Lower leg skin (tissue), 3 donors: Measurements from ENCODE around the gene SRGAP2C.
"Not testable (repeated sequence)": the region's sequence is repeated elsewhere in the genome, so short reads cannot be mapped to it uniquely, and the experiment has no call there.

Source experiments
- POLR2A ChIP-seq, 2 donors: fragments of 450-650 bp; IDR thresholded peaks; one replicate each; pipeline ENCODE4 v1.6.1; 2016 to 2017; ENCODE audit warnings: antibody characterized with exemption in 2 of 2, mild to moderate bottlenecking in 1 of 2, moderate library complexity in 1 of 2
- TF ChIP-seq, protein P1 (sequence below), 3 donors: fragments of 450-650 bp; IDR thresholded peaks; one replicate each; pipeline ENCODE4 v1.5.1; 2016; ENCODE audit warnings: antibody characterized with exemption in 3 of 3, mild to moderate bottlenecking in 3 of 3, moderate library complexity in 2 of 3

DNA sequence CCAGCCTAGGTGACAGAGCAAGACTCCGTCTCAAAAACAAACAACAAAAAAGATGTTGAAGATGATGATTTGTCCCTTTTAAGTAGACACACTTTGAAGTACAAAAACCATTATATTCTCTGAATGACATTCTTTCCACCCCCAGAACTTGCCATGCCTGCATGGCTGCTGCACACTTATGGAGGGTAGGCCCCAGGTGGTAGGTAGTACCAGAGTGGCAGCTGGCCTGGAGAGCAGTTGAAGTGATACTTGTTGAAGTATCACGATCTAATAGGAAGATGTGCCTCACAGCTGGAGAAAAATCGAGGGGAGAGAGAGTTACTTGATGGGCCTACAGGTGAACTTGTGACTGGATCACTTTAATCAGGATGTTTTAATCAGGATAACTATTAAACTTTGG is 15.0 kb downstream of the SRGAP2C start:
- TF ChIP-seq, protein P1, sequence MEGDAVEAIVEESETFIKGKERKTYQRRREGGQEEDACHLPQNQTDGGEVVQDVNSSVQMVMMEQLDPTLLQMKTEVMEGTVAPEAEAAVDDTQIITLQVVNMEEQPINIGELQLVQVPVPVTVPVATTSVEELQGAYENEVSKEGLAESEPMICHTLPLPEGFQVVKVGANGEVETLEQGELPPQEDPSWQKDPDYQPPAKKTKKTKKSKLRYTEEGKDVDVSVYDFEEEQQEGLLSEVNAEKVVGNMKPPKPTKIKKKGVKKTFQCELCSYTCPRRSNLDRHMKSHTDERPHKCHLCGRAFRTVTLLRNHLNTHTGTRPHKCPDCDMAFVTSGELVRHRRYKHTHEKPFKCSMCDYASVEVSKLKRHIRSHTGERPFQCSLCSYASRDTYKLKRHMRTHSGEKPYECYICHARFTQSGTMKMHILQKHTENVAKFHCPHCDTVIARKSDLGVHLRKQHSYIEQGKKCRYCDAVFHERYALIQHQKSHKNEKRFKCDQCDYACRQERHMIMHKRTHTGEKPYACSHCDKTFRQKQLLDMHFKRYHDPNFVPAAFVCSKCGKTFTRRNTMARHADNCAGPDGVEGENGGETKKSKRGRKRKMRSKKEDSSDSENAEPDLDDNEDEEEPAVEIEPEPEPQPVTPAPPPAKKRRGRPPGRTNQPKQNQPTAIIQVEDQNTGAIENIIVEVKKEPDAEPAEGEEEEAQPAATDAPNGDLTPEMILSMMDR (IDR thresholded peaks at IDR 0.05) = not testable (repeated sequence)
- not testable (repeated sequence) for TF ChIP-seq POLR2A (IDR thresholded peaks at IDR 0.05)
